Amniotic stem cell (primary cell): ENCODE measurements around the gene BRS3.
"Not testable (repeated sequence)": the region's sequence is repeated elsewhere in the genome, so short reads cannot be mapped to it uniquely, and the experiment has no call there.

ENCODE experiments used
- DNase-seq: peaks from one replicate; lab custom pipeline; 2025; lab: John Stamatoyannopoulos, UW

BRS3 gene

DNA sequence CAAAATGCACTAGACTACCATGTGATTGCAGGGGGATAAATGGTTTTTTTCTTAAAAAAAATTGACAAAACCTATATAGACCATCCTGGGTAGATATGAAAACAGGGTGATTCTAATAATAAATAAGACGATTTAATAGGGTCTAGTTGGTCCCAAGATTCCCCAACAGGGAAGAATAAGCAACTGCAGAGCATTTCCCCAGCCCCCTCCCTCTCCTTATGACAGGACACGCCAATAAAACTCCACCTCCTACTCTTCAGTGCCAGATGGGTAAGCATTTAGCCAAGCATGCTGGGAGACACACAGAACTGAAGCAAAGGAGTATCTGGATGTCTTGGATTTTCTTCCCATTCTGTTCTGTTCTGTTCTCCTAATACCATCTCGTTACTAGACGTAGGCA is at the start of gene BRS3:
Gene BRS3, plus strand, starts transcription at position 301 of the 400 bp plus-strand sequence. CDS start 168 bp downstream, outside the sequence.
- no peak for DNase-seq

DNA sequence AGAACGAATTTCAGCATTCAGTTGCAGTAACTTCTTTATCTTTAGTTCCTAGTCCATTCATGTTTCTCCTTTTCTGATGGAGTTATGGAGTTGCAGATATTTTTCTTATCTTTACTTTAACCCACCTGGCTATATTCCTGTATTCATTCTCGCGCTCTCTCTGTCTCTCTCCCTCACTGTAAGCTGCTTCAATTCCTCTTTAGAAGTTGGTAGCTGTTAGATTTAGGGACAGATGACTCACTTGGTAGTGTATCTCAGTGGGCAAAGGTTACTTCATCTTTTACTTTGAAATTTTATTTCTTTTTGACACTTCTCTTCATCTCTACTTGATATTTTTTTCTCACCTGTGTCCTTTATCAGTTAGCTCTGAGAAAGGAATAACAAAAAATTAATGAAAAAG is 49.6 kb upstream of the BRS3 start:
- DNase-seq, result no peak

DNA sequence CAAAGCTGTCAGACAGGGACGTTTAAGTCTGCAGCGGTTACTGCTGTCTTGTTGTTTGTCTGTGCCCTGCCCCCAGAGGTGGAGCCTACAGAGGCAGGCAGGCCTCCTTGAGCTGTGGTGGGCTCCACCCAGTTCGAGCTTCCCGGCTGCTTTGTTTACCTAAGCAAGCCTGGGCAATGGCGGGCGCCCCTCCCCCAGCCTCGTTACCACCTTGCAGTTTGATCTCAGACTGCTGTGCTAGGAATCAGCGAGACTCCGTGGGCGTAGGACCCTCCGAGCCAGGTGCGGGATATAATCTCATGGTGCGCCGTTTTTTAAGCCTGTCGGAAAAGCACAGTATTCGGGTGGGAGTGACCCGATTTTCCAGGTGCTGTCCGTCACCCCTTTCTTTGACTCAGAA is 42.1 kb upstream of the BRS3 start:
- DNase-seq, result not testable (repeated sequence)

DNA sequence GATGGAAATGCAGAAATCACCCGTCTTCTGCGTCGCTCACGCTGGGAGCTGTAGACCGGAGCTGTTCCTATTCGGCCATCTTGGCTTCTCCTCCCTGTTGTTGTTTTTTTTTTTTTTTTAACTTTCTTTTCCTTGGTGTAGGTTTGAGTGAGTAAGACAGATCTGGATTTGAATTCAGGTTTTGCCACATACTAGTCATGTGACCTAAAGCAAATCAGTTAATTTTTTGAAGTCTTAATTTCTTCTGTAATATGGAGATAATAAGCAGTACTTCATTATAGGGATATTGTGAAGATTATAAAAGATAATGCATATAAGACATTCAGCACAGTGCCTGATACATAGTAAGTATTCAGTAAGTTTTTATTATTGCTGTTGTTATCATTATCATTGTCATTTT is 41.5 kb upstream of the BRS3 start:
- DNase-seq, result no peak

DNA sequence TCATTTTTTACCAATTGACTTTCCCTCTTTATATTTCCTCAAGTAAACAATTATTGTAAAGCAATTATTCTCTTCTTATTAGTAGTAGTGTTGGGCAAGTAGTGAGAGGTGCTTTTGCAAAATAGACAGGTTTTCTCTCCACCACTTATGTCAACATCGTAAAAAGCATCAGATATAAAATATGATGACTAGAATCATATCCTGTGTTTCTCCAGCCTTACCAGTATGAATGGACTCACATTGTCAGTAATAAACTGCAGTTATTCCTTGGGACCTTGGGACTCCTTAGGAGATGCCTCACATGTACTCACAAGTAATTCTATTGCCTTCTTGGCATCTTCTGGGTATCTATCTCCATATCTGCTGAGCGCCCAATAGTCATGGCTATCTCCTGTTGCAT is 40.4 kb upstream of the BRS3 start:
- DNase-seq, result no peak

DNA sequence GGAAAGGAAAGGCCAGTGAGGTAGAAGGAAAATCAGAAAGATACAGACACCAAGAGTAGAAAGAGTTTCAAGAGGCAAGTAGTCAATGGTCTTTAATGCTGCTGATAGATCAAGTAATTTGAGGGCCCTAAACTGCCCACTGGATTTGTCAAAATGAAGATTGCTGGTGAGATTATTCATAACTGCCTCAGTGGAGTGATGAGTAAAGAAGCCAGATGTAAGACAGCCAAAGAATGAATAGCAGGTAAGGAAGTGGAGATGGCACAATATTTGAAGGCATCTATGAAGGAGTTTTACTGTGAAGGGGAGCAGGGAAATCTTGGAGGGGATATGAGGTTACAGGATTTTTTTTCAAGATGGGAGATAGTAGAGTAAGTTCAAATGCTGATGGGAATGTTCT is 39.8 kb upstream of the BRS3 start:
- DNase-seq, result no peak

DNA sequence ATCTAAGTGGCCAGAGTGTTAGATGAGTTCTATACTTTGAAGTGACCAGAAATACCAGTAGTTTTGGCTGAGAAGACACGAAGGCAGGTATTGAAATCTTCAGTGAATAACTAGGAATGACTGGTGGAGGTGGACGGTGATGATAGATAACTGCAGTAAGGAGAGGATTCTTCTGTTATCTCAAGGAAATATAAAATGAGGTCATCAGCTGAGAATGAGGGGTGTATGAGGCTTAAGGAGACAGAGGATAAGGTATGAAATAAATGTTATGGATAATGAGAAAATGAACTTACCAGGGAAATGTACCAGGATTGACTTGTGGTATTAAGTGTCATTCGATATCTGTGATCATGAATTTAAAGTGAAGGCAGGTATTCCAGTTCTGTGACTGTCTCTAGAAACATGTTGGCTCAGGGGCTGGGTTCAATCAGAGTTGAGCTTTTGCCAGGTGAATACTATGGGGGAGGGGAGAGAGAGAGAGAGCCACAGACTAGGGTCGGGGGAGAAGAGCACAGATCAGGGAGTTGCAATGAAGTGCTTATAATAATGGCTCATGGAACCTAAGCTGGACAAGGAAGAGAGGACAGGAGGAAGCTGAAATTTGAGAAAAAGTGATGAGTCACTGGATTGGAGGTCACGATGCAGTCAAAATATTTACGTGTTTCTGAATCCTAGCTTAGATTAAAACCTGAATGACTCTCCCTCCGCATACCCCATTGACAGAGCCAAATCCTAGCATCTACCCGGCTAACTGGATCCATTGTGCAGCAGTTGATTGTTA is 37.5 kb upstream of the BRS3 start:
- no peak for DNase-seq

DNA sequence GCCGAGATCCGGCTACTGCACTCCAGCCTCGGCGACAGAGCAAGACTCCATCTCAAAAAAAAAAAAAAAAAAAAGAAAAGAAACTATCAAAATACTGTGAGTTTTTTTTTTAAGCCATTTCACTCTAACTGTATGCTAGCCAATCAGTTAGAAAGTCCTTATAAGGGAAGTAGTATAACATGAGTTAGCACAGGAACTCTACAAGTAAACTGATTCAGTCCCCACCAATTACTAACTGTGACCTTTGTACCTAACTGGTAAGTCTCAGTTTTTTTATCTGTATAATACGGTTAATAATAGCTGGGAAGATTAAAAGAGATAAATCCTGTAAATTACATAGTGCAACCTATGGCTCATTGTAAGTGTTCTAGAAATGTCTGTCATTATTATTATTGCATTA is 35.1 kb upstream of the BRS3 start:
- no peak for DNase-seq

DNA sequence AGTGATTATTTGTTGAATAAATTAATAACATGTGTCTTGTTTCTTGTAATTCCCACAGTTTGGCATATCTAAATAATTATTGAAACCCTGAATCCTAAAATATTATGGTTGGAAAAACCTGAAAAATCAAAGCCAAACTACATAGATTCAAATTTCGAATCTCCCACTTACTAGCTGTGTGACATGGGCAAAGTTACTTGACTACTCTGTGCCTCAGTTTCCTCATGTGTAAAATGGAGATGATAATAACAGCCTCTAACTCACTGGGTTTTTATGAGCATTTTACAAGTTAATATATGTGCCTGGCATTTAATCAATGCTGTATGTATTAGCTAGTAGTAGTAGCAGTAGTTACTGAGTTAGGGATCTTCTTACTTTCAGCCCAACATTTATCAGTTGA is 34.6 kb upstream of the BRS3 start:
- no peak for DNase-seq

DNA sequence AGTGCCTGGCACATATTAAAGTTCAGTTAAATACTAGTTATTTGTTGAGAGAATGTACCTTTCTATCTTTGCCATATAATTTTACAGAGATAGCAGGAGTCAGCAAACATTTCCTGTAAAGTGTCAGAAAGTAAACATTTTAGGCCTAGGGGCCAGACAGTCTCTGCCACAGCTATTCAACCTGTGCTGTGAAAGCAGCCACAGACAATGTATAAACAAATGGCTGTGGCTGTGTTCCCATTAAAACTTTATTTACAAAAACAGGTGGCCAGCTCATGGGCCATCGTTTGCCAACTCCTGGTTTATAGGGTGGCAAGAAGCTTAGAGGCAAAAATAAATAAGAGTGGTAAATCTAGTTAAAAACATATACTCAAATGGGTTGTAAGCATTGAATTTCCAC is 34.0 kb upstream of the BRS3 start:
- no peak for DNase-seq

DNA sequence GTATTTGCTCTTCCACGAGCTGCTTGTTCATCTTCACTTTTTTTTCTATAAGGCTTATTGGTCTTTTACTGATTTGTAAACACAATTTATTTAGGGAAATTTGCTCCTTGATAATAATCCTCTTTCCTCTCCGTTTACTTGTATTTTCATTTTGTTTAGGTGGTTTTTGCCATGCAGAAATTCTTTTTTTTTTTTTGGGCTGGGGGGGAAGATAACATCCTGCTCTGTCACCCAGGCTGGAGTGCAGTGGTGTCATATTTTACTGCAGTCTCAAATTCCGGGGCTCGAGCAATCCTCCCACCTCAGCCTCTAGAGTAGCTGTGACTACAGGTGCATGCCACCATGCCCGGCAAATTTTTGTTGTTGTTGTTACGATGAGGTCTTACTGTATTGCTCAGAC is 31.6 kb upstream of the BRS3 start:
- no peak for DNase-seq

DNA sequence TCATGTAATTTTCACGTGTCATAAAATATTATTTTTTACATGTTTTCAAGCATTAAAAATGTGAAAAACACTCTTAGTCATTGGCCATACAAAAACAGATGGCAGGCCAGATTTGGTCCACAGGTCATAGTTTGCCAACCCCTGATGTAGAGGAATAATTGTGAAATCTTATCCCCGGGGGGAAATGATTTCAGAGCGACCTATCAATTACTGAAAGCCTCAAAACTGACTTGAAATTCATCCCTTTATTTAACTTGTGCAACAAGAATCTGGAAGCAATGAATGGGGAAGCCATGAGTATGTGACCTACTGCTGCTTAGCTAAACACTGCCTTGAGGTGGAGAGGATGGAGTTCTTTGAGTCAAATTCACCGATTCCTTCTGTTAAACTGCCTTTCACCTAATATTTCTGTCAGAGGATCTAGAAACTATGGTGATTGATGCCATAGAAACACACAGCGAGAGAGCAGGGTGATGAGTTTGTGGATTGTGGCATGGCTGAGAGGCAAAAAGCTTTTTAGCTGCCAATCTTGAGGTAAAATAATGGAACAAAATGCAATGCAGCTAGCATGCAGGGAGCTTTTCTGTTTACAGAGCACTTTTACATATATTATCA is 30.3 kb upstream of the BRS3 start:
- no peak for DNase-seq

DNA sequence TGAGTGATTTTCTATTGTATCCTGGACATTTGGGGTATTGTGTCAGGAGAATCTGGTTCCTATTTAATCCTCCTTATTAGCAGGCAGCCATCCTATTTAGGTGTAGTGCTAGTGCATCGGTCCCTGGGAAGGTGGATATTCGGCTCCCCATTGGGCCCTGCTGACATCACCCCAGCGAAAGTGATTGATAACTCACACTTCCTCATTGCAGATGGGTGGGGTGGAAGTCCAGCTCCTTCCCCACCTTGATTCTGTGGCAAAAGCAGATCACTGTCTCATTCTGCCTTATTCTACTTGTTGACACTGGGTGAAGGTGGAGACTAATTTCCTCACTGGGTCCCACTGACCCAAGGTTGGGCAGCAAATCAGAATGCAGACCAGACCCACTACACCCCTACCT is 23.2 kb upstream of the BRS3 start:
- DNase-seq, result no peak

DNA sequence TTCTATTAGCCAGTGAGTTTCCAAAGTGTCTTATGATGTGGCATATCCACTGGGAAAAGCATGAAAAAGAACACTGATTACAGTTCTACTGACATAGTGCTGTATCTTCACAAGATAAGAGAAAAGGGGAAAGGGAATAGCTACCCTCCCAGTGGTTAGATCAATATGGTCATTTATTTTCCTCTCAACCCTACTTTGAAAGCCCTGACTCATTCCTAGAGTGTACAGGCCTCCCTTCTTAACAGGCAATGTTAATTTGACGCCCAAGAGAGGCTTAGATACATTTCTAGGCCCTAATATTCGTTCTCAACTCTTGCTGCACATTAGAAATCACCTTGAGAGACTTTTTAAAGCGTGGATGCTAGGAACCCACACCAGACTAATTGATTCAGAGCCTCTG is 20.4 kb upstream of the BRS3 start:
- DNase-seq, result no peak

DNA sequence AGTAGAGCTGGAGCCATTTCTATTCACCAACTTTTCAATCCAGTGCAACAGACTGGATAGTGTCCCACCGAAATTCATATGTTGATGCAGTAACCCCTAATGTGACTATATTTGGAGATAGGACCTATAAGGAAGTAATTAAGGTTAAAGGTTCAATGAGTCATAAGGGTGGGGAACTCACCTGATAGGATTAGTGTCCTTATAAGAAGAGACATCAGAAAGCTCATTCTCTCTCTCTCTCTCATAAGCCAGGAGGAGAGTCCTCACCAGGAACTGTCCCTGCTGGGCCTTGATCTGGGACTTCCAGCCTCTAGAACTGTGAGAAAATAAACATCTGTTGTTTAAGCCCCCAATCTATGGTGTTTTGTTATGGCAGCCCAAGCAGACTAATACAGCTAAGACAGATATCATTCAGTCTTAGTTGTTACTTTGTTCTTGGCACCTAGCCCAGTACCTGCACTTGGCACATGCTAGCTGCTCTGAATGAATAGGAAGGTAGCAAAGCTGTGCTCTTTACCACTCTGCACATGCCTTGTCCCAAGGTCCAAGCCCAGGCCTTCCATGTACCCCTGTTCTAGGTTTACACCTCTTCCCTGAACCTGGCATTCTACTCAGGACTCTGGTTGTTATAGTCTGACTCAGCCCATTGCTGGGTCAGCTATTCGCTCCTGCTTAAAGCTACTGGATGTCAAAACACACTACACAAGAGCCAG is 19.2 kb upstream of the BRS3 start:
- DNase-seq, result no peak

DNA sequence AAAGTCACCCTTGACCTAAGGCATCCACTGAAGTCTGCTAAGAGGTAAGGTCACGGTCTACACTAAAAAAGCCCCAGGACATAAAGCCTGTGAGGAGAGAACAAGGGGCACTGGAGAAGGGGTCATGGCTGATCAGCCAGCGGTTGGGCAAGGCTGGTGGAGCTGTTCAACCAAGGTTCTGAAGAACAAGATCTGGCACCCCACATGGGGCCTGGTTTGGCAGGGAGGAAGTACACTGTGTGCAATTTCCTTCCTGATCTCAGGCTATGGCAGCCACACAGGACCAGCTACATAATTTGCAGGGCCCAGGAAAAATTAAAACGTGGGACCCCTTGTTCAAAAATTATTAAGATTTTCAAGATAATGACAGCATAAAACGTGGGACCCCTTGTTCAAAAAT is 14.1 kb upstream of the BRS3 start:
- DNase-seq, result no peak

DNA sequence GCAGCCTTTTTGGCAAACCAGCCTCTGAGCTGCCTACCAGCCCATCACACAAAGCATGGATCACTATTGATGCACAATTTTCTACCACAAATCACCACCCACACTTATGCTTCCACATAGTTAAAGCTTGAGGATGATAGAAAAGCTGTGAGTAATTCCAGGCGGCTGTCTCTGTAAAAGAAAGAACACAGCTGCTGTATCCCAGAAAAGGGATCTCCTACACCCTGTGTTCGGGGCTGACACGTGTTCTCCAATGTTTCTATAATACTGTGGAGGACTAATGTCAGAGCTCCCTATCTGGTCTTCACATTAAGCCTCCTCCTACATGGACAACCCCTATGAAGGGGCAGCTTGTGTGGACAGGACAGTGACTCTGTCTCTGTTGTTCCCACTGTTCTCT is 12.5 kb upstream of the BRS3 start:
- no peak for DNase-seq

DNA sequence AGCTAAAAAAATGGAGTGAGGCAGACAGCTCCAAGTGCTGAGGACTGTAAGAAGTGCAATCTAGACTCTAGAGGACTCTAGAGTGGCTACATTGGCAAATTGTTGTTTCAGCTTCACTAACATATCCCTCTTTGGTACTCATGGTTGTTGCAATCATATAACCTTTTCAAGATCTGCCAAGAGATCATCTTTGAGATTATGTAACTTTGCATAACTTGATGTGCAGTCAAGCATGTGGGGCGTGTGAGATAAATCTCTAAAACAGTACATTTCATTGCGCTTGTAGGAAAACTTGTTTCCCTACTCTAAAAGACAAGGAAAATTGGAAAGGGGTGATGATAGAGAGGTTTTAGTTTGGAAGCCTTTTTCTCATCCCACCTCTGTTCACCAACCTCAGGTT is 11.2 kb upstream of the BRS3 start:
- DNase-seq, result no peak

DNA sequence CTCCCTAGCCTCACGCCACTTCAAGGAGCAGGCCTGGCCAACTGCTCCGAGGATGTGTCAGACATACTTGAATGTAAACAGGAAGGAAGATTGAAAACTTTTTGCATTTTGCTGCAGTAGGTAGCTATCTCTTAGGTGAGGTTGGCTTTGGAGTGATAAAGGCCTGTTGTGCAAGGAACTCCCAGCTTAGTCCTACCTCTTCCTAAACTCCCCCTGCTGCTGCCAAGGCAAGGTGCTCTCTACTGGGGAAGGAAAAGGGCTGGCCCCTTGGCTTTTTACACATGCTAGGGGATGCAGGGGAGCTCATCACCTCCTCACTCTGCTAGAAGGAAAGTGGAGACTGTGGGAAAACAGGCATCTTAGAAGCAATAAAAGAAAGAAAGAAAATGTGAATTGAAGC is 10.7 kb upstream of the BRS3 start:
- no peak for DNase-seq

DNA sequence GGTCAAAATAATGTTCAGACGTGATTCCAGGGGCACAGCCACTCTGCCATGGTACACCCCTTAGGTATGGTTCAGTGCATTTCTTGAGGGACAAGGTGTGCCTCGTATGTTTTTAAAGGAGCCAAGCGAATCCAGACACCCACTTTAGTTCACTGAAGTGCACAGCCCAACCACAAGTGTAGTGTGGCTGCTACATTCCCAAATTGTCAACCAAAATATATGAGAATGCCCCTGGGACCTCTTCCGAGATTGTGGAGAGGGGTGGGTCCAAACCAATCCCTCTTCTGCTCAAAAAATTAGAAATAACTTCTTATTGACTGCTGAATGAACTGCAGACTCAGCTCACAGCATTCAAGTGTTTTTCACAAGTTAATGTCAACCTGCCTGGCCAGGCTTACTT is 7.4 kb upstream of the BRS3 start:
- no peak for DNase-seq

DNA sequence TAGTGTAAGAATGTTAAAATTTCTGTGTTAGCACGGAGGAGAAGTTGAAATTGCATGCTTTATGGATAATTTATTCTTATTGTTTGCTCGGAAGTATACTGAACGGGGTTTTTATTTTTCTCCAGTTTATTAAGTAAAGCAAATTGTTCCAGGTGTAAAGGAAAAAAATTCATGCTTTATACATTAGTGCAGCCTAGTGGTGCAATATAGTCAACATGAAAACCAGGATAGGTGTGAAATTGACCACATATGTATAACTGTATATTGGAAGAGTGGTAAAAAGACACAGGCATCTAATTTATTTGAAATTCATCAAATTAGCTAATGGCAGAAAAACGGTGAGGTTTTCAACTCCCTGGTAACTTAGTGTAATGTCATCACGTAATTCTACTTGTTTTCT is 959 bp downstream of the BRS3 start:
- no peak for DNase-seq

DNA sequence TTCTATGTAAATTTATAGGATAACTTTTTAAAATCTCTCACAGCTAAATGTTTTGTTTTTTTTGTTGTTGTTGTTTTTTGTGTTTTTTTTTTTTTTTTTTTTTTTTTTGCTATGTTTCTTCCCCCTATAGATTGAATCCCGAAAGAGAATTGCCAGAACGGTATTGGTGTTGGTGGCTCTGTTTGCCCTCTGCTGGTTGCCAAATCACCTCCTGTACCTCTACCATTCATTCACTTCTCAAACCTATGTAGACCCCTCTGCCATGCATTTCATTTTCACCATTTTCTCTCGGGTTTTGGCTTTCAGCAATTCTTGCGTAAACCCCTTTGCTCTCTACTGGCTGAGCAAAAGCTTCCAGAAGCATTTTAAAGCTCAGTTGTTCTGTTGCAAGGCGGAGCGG is 4.1 kb downstream of the BRS3 start:
- no peak for DNase-seq

DNA sequence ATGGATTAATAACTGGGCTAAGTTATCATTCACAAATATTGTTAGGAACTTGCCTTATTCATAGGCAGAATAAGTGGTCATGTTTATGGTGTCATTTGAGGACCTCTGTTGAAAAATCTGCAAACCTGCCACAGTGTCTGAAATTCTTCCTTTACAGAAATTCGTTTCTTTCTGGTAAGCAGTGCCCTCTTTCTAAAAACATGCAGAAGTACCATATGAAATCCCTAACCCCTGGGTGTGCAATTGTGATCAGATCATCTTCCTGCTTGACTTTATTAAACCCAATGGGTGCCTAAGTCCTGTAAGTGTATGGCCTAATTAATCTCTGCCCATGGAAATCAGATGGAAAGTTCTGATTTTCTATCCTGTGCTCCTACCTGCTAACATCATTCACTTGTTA is 5.3 kb downstream of the BRS3 start:
- DNase-seq, result no peak
